NCI-H2029 treated with DMSO at 0.1 percent for 48 hours (cell line): Measurements from ENCODE around the gene PDLIM3.
"Not testable (repeated sequence)": the region's sequence is repeated elsewhere in the genome, so short reads cannot be mapped to it uniquely, and the experiment has no call there.

Source experiments
- DNase-seq: peaks from one replicate; lab custom pipeline; 2025; lab: John Stamatoyannopoulos, UW

PDLIM3 gene, protein sequence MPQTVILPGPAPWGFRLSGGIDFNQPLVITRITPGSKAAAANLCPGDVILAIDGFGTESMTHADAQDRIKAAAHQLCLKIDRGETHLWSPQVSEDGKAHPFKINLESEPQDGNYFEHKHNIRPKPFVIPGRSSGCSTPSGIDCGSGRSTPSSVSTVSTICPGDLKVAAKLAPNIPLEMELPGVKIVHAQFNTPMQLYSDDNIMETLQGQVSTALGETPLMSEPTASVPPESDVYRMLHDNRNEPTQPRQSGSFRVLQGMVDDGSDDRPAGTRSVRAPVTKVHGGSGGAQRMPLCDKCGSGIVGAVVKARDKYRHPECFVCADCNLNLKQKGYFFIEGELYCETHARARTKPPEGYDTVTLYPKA

DNA sequence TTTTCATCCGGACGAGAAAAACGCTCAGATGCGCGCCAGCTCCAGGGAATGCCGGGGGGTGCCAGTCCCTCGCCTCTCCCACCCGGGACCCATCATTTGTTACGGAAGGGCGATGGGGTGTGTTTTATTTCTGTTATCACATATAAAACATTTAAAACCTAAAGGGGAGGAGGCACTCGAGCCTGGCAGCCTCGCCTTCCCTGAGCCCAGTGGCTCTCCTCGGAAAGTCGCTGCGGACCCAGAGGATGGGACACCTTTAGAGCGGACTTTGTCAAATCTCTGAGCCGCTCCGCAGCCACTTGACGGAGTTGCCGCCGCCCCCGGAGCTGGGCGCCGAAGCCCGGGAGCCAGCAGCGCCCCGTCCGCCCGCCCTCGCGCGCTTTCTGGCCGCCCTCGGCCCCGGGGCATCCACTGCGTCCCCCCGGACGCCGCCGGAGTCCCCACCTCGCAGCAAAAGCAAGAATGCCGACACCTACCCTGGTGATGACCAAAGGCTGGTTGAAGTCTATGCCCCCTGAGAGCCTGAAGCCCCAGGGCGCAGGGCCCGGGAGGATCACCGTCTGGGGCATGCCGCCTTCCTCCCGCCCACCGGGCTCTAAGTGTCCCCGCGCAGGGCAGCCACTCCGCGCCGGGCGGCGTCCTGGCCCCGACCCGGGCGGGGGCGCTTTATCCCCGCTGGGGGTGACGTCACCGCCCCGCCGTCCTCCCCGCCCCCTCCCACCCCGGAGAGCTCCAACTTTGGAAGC is at the start of gene PDLIM3:
PDLIM3 (minus strand) TSS at position 642 of the 746 bp plus-strand sequence; CDS start at position 569, 73 bp downstream.
- no peak for DNase-seq

DNA sequence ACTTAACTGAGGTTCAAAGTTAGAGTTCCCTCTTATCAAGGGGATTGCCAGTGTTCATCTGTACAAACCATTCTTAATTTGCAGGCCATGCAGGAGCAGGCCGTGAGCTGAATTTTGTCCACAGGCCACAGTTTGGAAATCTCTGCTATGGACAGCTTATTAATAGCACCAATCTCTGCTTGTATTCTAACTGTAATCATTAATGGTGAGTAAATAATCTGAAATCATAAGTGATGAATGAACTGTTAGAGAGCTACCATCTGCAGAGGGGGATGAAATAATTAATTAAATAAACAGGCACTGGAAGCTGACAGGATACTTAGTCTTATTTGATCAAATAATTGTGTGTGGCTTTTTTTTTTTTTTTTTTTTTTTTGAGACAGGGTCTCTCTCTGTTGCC is 48.5 kb upstream of the PDLIM3 start:
- DNase-seq = no peak

DNA sequence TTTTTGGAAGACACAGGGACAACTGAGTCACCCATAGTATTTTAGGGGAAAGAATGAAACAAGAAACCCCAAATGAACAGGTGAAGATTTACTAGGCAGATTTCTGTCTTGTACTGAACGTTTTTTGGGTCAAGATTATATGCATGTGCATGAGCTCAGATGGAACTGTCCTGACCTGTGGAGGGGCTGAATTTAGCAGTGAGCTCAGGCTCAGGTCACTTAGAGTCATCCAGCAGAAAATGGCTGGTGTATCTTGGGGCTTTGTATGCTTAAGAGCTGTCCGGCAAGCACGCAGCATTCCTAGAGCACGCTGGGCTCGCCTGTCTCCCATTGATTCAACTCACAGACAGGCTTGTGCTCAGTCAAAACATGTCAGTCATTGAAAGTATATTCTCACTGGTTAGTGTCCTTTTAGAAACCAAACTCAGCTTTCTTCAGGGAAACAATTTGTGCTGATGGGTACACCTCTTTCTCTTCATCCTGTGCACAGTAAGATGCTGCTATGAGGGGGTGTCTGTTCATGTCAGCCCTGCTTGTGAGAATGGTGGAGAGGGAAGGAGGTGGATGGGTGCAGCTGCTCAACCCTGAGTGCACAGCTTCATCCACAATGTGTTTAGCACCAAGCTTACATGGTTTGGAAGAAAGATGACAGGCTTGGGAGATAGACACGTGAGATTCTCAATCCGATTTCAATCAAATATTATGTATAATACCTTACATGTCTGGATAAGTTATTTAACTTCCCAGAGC is 47.5 kb upstream of the PDLIM3 start:
- DNase-seq = no peak

DNA sequence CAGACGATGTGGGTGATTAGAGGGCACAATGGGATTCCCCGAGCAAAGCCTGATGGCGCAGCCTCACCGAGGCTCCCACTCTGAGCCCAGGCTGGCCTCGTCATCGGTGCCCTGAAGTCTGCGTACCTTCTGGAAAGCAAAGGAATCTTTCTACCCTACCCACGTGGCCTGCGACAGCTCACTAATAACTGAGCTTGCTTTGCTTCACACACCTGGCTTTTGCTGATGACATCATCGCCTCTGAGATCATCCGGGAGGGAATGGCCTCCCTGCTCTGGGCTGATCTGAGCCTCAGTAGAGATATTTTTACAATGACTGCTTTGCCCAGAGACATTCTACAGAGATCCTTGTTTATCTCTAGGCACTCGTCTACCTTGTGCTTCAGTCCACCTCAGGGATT is 45.4 kb upstream of the PDLIM3 start:
- no peak for DNase-seq

DNA sequence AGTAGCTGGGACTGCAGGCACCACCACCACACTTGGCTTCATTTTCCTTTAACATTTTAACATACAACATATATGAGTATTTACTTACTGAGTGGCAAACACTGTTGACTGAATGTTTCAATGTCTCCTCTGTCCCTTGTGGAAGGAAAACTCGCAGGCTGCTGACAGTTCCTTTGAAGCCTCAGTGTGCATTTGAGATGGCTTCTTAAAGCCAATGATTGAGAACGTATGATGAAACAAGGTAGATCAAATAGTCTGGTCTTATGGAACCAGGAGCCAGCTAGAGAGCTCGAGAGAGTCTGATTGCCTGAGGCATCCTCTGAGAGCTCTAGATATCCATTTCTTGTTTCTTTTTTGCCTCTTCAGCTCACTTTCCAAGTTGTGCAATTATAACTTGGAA is 43.0 kb upstream of the PDLIM3 start:
- DNase-seq = no peak

DNA sequence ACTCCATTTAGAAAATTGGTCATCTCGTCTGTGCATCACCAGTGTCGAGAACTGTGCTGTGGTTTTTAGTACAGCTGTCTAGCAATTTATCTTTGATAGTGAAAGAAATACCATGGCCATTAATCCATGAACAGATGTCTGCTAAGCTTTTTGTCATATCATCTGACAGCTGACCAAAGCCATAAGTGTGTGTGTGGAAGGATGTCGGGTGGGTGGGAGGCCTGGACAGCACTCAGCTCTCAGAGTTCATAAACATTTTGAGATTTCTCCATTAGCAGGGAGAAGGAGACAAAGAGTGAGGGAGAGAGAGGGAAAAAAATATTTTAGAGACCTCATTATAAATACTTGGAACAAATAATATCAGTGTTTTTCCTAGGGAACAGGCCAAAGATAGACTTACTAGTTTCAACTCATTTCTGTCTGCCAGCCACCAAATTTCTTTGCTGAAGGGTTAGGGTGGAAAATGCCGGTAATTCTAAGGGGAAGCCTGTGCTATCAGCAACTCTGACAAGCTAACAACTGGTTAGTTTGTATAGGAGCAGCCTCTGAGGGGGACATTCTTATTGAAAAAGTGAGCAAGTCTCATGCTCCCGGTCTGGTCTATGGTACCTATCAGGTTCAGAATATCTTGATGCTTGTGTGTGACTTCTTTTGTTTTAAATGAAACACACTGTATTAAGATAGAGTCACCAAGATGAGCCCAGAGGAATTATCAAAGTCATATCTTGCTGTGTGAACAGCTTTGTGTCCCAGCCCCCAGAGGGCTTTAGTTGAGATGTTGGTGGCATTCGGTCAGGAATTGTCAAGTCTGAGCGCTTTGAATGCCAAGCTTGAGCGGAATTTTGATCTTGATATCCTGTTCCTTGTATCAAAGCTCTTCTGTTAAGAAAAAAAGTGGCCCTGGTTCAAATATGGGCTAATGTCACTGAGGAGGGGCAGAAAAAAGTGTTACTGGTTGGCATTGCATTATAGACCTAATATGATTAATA is 41.9 kb upstream of the PDLIM3 start:
- no peak for DNase-seq

DNA sequence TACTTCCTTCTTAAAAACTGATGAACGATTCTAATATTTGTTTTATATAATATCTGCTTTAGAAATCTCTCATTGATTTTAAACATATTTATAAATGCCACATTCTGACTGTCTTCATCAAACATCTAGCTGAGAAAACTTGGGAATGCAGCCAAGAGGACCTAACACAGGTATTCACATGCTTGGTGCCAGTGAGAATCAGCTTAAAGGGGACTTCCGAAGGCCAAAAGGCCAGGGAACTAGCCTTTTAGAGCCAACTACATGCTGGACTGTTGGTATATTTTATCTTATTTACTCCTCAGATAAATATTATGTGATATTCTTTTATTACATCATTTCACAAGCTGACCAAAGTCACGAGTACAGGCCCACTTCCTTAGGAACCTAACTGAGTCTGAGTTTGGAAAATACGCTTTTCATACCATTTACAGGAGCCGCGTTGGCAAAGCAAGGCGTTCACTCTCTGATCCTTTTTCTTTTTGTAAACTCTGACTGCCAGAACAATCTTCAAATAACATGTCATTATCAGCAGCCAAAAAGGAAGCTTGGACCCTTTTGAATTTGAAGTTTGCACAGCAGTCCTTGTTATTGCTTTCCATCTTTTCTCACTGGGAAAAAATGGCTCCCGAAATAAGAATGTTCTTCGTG is 41.1 kb upstream of the PDLIM3 start:
- no peak for DNase-seq

DNA sequence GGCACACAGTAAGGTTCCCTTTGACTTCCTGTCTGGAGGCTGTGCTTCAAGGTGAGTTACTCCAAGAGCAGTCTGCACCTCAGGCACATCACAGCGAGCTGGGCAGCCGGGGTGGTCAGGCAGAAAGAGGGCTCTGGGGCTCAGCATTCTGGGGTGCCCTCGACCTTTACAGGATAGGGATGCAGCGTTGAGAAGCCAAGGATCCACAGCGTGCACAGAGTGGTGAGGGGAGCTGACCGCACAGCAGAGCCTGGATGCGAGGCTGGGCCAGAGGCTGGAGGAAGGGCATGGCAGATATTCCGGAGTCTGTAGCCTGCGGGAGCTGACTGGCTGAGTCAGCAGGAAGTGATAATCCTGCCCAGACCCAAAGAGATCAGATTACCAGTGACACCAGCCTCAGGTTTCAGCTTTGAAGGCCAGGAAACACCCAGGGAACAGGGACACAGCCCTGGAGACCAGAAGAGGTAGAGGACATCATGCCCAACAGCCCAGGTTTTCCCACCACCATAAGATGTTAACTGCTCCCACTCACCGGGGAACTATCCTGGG is 38.4 kb upstream of the PDLIM3 start:
- DNase-seq = peak; percentile 74

DNA sequence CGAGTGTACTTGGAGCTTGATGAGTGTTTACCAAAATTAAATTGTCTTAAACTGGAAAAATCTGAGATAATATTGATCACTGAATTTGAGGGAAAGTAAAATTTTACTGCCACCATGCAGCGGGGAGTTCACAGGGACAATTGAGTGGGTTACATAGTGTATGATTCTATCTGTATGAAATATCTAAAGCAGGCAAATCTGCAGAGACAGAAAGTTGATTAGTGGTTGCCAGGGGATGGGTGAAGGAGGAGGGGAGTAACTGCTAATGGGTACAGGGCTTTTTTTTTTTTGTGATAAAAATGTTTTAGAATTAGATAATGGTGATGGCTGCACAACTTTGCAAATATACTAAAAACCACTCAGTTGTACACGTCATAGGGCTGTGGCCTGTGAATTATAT is 35.4 kb upstream of the PDLIM3 start:
- no peak for DNase-seq

DNA sequence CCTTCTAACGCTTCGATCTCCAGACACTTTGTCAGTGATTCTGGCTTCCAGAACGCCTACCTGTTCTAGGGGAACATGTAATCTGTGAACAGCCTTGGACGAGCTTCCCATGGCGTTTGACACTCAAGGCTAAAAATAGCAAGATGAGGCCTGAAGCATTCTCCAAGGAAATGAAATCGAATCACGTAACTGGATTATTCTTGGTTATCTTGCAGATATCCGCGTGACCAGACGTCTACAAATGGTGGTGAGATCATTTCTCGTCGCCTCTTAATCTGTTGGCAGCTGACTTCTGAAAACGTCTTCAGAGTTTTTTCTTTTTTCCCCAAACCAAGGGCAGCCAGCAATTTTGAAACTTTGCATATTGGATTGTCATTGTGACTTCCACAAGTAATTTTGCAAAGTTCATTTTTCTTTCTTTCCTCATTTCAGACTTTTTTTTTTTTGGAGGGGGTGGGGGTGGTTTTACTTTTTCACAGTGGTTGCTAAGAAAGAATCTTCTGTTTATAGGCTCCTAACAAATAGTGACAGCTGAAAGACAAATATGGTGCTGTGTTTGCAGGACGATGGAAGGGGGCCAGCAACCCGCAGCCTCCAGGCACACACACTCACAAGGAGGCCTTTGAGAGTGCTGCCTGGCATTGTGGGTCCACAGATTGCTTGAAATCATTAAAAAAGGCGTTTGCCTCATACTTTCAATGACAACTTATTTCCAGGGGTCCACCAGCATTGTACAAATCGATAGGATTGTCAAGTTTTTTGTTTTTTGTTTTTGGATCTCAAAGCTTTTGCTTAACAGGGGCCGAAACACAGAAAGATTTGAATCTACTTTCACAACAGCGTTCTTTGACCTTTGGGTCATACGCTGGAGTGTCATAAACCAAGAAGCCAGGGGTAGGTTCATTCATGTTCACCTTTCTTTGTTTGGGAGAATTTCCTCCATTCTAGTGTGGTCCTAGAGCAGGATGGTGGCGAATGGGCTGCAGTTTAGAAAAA is 32.4 kb upstream of the PDLIM3 start:
- DNase-seq = no peak

DNA sequence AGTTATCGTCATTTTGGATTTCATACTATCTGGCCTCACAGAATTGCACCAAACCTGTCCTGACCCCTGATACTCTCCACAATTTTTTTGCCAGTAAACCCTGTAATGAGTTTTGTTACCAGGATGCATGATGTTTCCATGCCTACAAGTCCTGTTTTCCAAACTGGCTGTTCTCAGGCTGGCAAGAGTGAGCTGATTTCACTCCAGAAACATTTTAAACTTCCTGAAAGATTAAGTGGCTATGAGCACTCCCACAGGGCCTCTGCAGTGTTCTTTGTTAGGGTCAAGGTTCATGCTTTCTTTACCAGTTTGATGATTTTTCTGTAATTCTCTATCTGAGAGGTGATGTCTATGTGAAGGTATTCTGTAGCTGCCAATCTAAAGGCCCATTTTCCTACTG is 31.7 kb upstream of the PDLIM3 start:
- DNase-seq = no peak

DNA sequence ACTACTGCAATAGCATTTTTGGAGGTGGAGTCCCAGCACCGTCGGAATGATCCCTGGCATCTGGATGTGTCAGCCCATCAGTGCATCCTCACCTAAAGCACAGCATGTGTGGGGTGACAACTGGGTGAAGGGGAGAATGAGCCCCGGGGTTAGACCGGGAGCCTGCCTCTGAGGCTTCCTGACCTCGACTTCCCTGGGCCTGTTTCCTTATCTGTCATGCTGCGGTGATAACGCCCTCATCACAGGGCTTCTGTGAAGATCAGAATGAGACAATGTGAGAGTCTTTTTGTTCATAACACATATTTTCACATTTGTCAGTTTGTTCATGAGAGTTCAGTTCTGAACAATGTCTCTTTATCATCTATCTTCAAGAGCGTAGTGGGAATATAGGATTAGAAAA is 31.1 kb upstream of the PDLIM3 start:
- no peak for DNase-seq

DNA sequence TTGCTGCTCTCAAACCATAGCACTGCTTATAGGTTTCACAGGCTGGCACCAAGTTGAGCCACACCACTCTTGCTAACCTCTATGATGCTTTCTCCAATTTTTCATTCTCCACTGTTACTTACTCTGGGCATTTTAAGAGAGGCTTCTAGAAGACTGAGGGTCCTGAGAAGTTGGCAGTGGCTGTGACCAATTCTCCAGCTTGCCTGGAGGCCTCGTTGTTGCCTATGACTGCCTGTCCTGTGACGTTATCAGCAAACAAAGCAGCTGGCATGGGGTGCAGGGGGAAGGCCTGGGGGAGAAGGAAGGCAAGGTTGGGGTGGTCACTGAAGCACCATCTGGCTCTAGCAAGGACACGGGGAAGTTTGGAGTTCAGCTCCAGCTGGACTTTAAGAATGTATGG is 30.4 kb upstream of the PDLIM3 start:
- DNase-seq = no peak

DNA sequence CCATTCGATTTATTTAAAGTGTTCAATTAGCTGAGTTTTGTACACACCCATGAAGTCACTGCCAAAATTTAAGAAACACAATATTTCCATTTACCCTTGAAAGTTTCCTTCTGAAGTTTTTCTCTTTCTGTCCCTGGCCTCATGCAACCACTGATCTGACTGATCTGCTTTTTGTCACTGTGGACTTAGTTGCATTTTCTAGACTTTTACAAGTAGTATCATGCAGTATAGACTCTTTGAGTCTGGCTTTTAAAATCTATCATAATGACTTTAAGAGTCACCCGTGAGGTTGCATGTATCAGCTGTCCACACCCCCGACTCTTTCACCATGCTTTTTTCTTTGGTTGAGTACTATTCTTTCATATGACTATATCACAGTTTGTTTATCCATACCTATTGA is 29.0 kb upstream of the PDLIM3 start:
- DNase-seq = no peak

DNA sequence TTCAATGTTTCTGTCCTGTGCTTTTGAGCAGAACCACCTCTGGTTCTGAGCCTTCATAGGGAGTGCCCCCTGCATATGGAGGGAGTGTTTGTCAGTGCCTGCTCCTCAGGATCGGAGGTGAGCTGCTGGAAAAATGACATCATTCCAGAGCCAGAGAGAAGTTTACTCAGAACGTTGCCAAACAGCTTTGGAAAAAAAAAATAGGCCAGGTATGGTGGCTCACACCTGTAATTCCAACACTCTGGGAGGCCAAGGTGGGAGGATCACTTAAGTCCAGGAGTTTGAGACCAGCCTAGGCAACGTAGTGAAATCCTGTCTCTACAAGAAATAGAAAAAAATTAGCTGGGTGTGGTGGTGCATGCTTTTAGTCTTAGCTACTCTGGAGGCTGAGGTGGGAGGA is 27.2 kb upstream of the PDLIM3 start:
- DNase-seq = no peak

DNA sequence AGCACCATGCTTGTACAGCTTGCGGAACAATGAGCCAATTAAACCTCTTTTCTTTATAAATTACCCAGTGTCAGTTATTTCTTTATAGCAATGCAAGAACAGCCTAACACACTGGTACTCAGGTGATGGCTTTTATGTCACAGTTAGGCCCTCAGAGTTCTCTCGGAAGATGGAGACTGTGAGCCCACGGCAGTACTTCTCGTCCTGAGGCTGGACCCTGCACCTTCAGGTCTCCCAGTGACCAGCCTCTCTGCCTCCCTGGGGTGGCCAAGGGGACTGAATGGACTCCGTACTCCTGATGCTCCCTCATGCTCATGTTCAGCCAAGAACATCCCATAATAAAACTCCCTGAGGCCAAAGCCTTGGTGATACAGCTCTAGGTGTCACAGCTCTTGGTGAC is 25.0 kb upstream of the PDLIM3 start:
- no peak for DNase-seq

DNA sequence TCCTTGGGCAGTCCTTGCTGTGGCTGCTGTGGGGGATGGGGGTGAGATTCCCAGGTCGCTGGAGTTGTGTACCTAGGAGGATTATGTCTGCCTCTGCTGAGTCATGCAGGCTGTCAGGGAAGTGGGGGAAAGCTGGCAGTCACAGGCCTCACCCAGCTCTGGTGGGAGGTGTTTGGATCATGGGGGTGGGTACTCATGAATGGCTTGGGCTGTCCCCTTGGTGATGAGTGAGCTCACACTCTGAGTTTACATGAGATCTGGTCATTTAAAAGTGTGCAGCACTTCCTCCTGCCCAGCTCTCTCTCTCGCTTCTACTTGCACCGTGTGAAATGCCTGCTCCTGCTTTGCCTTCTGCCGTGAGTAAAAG is 24.6 kb upstream of the PDLIM3 start:
- DNase-seq = no peak

DNA sequence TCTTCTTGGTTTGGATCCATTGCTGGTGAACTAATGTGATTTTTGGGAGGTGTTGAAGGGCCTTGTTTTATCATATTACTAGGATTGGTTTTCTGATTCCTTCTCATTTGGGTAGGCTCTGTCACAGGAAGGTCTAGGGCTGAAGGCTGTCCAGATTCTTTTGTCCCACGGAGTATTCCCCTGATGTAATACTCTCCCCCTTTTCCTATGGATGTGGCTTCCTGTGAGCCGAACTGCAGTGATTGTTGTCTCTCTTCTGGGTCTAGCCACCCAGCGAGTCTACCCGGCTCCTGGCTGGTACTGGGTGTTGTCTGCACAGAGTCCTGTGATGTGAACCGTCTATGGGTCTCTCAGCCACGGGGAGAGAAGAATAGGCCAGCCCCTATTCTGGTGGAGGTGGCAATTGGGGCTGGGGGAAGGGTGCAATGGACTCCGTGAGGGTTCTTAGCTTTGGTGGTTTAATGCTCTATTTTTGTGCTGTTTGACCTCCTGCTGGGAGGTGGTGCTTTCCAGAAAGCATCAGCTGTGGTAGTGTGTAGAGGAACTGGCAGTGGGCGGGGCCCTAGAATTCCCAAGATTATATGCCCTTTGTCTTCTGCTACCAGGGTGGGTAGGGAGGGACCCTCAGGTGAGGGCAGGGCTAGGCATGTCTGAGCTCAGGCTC is 24.1 kb upstream of the PDLIM3 start:
- DNase-seq = not testable (repeated sequence)
